Measurements from ENCODE around the gene NSRP1. TPM values are rescaled to one million over a fixed set of nuclear protein-coding genes. Genes with fewer than 3 reads are reported as not detected.

Gene NSRP1
- total and polyA plus RNA-seq, 10 of the 15 experiments (the other 5 are each of a cell fraction or from before 2014, with no cell fraction given) = 12.5 to 69.7 (median 37.8) TPM

- TF ChIP-seq ZNF592 (IDR thresholded peaks at IDR 0.05) = no peak
- TF ChIP-seq RB1 (IDR thresholded peaks at IDR 0.05; ENCODE audit: borderline replicate concordance) = no peak
- TF ChIP-seq ZBTB4 (CRISPR knock-in tag; IDR thresholded peaks at IDR 0.05) = no peak
- TF ChIP-seq POLR2AphosphoS2 (IDR thresholded peaks at IDR 0.05; ENCODE audit: low read depth, low read length) = no peak
- no peak for TF ChIP-seq CREM (IDR thresholded peaks at IDR 0.05; ENCODE audit: low read depth)
- TF ChIP-seq BRCA1 (IDR thresholded peaks at IDR 0.05; ENCODE audit: low read depth, low read length) = no peak
- TF ChIP-seq PKNOX1 (IDR thresholded peaks at IDR 0.05) = no peak
- no peak for TF ChIP-seq PRDM15 (CRISPR knock-in tag; IDR thresholded peaks at IDR 0.05)
- TF ChIP-seq SMC3 (IDR thresholded peaks at IDR 0.05; ENCODE audit: borderline replicate concordance, low read length) = no peak
- no peak for TF ChIP-seq SKIL (IDR thresholded peaks at IDR 0.05; ENCODE audit: low read depth, poor library complexity, severe bottlenecking)
Observed at GRCh38 chr17:30155389-30155788, 38.8 kb downstream of the NSRP1 start (continued).
